Measurements from ENCODE around the gene ACTA1. TPM values are rescaled to one million over a fixed set of nuclear protein-coding genes. Genes with fewer than 3 reads are reported as not detected.

The ACTA1 gene
- 0.09 to 0.17 TPM (median 0.10 TPM) in 3 of 5 replicates, not detected in the others for total RNA-seq (2022; extraction: Qiagen RNA extraction)

GRCh38 chr1:229434005-229434640 is at the start of gene ACTA1:
Gene ACTA1 (minus strand): TSS chr1:229434094. CDS start chr1:229433115, 979 bp downstream.

Other genes starting within 250 kb of the ACTA1 start
- 48.9 to 59.1 TPM (median 50.5 TPM) in 5 replicates for gene RAB4A, start 163.0 kb downstream of the ACTA1 start, total RNA-seq (2022; extraction: Qiagen RNA extraction)
- gene CCSAP, start 91.0 kb downstream of the ACTA1 start, total RNA-seq (2022; extraction: Qiagen RNA extraction) = 5.7 to 8.6 TPM (median 6.7 TPM) in 5 replicates
- 16.0 to 23.2 TPM (median 22.8 TPM) in 5 replicates for gene NUP133, start 74.2 kb upstream of the ACTA1 start, total RNA-seq (2022; extraction: Qiagen RNA extraction)
- gene ABCB10, start 124.6 kb upstream of the ACTA1 start, total RNA-seq (2022; extraction: Qiagen RNA extraction) = 15.3 to 19.9 TPM (median 18.6 TPM) in 5 replicates
- 22.5 to 25.6 TPM (median 24.3 TPM) in 5 replicates for gene TAF5L, start 192.0 kb upstream of the ACTA1 start, total RNA-seq (2022; extraction: Qiagen RNA extraction)
- 12.4 to 16.5 TPM (median 14.7 TPM) in 5 replicates for gene URB2, start 192.2 kb upstream of the ACTA1 start, total RNA-seq (2022; extraction: Qiagen RNA extraction)

All from A549 treated with dexamethasone at 1 μM for 4 hours (cell line).